Skin of body (tissue), 2 donors: ENCODE data around the gene MAP2K1. TPM values are rescaled to one million over a fixed set of nuclear protein-coding genes. Genes with fewer than 3 reads are reported as not detected.
A peak's percentile ranks its signal among the peaks of the same experiment; 100 is the strongest.
"Not testable (repeated sequence)": the region's sequence is repeated elsewhere in the genome, so short reads cannot be mapped to it uniquely, and the experiment has no call there.

ENCODE experiments used
- DNase-seq: peaks from one replicate; lab custom pipeline; 2025; lab: John Stamatoyannopoulos, UW
- total RNA-seq: library from RNA; depleted of rRNA; stranded (reverse); fragments of >200 nt; gene quantifications from one replicate; pipeline ENCODE4 v1.2.3, GENCODE V29; 2014

MAP2K1 gene
- 23.8 TPM for total RNA-seq

DNA sequence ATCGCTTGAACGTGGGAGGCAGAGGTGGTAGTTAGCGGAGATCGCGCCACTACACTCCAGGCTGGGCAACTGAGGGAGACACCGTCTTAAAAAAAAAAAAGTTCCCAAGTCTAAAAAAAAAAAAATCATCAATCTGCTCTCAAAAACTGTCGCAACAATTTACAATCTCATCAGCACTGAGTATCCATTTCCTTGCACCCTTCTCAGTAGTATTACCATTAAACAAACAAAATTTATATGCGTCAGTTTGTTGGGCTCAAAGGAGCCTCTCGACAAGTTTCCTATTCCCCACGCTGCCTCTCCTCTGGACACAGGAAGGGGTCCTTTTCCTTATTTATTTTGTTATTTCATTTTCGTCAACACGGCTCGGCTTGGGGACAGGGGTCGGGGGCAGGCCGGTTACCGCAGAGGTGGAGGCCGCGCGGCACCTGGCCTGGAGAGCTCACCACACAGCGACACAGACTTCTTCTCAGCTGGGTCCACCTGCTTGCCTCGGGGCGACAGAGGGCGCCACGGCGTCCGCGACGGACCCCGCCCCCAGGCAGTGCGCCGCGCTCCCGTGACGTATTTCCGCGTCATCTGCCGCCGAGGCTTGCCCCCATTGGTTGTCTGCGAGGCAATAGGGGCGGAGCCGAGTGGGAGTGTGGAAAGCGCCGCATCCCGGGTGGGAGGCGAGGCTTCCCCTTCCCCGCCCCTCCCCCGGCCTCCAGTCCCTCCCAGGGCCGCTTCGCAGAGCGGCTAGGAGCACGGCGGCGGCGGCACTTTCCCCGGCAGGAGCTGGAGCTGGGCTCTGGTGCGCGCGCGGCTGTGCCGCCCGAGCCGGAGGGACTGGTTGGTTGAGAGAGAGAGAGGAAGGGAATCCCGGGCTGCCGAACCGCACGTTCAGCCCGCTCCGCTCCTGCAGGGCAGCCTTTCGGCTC is at the start of gene MAP2K1:
TSS of gene MAP2K1 (plus strand) at position 709 of the 920 bp plus-strand sequence. CDS start 436 bp downstream, outside the sequence.
- DNase-seq: peak; percentile 98

DNA sequence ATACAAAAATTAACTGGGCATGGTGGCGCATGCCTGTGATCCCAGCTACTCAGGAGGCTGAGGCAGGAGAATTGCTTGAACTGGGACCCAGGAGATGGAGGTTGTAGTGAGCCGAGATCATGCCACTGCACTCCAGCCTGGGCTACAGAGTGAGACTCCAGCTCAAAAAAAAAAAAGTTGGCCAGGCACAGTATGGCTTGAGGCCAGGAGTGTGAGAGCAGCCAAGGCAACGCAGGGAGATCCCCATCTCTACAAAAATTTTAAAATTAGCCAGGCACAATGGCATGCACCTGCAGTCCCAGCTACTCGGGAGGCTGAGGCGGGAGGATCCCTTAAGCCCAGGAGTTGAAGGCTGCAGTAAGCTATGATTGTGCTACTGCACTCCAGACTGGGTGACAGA is 38.2 kb upstream of the MAP2K1 start:
- not testable (repeated sequence) for DNase-seq

DNA sequence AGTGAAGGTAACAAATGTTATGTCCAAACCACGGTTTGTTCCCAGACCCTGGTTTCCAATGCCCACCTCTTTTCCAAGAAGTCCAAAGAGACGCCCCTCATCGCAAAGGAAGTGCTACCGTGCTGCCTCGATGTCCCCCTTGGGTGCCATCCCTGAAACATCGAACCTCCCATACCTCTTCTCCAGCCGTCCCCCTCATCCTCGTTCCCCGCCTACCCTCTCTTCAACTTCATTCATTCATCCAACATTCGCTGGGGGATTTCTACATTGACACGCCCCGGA is 30.7 kb upstream of the MAP2K1 start:
- DNase-seq: peak; percentile 5

DNA sequence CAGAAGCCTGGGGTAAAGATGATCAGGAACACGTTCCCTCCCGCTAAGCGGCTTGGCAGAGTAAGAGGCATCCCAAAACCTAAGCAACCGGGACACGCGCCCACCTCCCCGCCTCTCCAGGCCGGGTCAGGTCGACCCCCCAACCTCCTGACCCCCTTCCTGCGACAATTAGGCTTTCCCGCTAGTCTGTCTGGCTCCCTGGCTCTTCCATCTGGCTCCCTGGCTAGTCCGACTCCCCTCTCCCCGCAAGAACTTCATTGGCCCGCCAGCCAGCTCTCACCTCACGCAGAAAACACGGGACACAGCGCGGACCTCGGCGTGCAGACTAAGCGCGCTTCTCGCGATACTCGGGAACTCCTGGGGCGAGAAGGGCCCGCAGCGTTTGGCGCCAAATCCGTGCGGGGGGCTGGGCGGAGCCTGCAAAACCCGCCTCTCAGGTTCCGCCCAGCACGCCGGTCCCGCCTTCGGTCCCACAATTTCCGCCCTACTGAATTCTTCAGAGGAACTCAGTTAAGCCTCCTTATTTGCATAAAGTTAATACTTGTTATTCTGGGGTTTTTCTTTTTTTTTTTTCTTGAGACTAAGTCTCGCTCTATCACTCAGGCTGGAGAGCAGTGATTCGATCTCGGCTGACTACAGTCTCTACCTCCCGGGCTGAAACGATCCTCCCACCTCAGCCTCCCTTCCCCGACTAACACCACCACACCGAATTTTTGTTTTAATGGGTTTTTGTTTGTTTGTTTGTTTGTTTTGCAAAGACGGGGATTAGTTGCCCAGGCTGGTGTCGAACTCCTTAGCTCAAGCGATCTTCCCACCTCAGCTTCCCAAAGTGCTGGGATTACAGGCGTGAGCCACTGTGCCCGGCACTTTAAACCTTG is 30.1 kb upstream of the MAP2K1 start, which contains the start of gene TIPIN:
TSS of gene TIPIN (minus strand) at position 327 of the 878 bp plus-strand sequence. CDS start 3,738 bp downstream, outside the sequence.
- peak; percentile 95 for DNase-seq

DNA sequence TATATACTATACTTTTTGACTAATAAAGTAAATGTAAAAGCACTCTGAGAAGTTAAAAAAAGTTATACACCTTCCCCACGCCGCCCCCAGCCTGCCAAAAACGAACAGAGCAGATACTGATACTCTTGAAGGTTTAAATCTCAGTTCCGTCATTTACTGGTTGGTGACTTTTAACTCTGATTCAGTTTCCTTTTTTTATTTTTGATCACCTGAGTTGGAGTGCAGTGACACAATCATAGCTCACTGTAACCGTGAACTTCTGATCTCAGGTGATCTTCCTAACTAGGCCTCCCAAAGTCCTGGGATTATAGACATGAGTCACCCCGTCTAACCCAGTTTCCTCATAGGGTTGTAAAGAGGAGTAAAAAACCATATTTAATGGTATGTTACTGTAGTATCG is 27.0 kb upstream of the MAP2K1 start:
- DNase-seq: no peak

DNA sequence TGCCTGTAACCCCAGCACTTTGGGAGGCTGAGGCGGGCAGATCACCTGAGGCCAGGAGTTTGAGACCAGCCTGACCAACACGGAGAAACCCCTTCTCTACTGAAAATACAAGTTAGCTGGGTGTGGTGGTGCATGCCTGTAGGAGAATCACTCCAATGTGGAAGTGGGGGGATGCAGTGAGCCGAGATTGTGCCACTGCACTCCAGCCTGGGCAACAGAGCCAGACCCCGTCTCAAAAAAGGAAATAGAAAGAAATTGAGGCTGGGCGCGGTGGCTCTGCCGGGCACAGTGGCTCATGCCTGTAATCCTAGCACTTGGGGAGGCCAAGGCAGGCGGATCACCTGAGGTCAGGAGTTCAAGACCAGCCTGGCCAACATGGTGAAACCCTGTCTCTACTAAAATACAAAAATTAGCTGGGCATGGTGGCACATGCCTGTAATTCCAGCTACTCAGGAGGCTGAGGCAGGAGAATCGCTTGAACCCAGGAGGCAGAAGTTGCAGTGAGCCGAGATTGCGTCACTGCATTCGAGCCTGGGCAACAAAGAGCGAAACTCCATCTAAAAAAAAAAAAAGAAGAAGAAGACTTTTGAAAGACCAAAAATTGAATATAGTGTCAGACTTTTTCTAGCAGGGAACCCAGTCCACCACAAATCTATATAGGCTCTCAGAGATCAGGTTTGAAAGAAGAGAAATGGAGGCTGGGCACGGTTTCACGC is 24.8 kb upstream of the MAP2K1 start:
- DNase-seq: not testable (repeated sequence)

DNA sequence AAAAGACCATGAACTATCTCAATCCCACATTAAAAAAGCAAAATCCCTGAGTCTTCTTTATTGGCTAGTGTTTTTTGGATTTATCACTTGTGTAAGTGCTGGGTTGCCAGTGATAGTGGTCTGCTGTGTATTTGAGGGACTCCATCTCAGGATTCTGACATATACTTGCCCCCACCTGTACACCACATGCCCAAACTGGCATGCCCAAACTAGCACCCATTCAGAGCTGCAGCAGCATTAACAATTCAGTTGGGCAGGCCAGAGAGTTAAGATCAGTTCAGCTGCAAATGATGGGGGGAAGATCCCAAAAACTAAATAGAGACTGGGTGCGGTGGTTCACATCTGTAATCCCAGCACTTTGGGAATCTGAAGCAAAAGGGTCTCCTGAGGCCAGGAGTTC is 23.9 kb upstream of the MAP2K1 start:
- DNase-seq: no peak

DNA sequence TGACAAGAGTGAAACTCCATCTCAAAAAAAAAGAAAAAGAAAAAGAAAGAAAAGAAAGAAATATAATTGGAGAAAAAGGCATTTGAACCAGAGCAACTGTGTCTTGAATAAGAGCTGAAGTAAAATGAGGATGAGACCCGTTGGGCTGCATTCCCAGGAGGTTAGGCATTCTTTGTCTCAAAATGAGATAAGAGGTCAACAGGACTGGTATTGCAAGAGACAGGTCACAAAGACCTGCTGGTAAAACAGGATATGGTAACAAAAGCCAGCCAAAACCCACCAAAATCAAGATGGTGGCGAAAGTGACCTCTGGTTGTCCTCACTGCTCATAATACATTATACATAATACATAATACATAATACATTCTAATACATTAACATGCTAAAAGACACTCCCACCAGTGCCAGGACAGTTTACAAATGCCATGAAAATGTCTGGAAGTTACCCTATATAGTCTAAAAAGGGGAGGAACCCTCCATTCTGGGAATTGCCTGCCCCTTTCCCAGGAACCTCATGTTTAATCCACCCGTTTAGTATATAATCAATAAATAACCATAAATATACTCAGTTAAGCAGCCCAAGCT is 21.7 kb upstream of the MAP2K1 start:
- DNase-seq: no peak

DNA sequence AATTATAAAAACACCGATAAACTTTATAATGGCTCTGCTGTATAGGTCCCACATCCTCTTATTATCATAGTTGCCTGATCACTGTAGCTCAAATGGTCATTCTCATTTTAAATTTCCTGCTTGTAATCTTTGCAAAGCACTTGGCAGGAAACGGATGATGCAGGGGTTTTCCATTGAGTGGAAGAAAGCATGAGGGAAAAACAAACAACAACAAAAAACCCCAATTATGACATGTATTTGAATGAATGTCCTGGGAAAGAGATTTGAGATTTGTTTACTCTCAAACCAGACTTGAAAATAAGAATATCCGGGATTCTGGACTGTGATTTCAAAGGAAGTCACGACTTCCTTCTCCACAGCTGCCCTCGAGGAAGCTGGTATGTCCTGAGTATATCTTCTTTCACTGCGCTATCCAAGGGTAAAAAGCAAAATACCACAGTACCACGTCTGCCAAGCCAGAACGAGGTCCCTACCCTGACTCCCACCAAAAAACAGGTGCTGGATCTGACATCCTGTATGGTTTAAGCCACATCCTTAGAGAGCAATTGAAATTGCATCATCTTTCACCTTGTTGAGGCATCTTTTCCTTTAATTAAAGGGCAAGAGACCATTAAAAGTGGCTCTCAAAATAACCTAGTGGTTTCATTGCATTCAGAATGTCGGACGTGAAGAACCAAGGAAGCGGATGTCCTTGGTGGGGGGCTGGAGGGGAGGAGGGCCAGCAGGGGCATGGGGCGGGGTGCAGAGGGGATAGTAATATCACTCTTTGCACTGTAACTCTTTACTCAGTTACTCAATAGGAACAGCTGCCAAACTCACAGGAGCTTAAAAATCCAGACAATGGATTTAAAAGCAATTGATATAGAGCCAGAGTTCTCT is 16.7 kb upstream of the MAP2K1 start:
- peak; percentile 25 for DNase-seq

DNA sequence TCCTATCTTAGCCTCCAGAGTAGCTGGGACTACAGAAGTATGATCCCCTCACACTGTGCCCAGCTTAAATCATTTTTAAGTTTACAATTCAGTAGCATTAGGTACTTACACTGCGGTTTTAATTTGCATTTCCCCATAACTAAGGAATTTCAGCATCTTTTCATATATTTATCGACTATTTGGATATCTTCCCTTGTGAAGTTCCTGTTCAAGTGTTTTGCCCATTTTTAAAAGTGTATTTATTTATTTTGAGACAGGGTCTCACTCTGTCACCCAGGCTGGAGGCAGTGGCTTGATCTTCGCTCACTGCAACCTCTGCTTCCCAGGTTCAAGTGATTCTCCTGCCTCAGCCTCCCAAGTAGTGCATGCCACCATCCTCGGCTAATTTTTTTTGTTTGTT is 12.5 kb upstream of the MAP2K1 start:
- DNase-seq: no peak

DNA sequence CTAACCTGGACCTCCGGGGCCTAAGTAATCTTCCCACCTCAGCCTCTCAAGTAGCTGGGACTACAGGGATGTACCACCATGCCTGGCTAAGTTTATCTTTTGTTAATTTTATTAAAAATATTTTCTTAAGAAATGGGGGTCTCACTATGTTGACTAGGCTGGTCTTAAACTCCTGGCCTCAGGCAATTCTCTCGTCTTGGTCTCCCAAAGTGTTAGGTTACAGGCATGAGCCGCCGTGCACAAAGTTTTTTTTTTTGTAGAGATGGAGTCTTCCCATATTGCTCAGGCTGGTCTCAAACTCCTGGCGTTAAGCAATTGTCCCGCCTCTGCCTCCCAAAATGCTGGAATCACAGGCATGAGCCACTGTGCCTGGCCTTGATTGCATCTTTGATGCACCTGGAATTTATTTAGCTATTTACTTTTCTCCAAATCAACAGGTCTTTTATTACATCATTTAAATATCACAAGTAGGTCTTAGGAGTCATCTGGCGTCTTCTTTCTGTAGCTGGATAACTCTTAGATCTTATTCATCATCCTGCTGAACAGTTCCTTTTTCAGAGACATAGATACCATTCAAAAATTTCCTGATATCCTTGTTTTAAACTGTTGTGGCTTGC is 7.8 kb upstream of the MAP2K1 start:
- DNase-seq: no peak

DNA sequence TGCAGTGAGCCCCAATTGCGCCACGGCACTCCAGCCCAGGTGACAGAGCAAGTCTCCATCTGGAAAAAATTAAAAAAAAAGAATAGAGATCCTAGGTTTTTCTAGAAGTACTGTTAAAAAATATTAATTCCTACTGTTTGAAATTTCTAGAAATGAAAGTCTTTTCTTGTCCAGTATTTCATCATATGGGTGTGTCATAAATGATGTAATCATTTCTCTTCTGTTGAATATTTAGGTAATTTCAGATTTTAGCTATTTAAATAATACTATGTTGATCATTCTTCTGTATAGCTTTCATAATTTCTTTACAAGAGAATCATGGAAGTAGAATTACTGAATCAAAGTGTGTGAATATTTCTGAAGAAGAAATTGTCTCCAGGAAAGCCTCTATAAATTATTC is 5.3 kb upstream of the MAP2K1 start:
- not testable (repeated sequence) for DNase-seq

DNA sequence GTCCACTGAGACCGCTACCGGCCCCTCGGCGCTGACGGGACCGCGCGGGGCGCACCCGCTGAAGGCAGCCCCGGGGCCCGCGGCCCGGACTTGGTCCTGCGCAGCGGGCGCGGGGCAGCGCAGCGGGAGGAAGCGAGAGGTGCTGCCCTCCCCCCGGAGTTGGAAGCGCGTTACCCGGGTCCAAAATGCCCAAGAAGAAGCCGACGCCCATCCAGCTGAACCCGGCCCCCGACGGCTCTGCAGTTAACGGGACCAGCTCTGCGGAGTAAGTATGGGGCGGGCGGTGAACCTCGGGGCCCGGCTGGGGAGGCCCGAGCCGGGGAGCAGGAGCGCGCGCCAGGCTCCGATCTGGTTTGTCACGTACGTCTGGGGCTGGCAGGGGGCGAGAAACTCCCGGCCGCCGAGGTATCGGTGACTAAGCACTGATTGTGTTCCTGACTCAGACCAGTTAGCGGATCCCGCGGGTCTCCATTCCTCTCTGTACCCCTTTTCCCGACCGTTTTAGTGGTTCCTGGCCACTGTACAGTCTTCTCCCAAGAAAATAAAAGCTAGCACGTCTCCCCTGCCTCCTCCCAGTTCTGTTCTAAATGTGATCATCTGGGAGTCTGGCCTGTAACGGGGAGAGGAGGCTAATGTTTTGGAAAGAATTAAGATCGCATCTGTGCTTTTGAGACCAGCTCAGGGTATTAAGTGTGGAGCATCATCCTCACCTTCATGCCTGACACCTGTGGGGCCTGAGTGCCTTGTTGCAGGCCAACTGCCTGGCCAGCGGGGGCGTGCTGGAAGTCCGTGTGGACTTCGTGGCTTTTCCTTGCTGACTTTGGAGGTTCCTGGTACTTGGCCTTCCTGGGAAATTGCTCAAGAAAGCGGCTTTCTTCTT is 691 bp downstream of the MAP2K1 start:
- no peak for DNase-seq

DNA sequence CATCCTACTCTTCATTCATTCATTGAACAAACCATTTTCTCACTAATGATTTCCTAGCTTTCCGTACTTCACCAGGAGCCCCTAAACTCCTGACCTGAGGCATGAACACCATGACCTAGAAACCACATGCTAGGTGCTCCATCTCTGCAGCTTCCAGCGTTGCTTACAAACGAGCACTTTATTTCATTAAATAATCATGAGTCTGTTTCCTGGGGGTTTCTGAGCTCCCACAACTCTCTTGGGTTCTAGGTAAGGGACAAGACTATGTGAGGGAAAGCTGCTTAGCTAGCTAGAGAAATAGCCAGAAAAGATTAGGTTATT is 1.3 kb downstream of the MAP2K1 start:
- DNase-seq: no peak

DNA sequence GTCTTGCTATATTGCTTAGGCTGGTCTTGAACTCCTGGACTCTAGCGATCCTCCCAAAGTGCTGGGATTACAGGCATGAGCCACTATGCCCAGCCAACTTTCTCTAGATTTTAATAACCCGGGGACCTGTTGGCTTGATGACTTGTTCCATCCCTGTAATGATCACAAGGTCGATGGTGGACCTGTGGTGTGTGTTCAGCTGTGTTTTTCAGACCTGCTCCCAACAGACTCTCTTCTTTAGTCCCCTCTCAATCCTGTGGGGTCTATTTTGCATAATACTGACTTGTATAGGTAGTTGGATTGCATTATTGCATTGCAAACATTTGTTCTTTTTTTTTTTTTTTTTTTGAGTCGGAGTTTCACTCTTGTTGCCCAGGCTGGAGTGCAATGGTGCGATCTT is 1.9 kb downstream of the MAP2K1 start:
- no peak for DNase-seq

DNA sequence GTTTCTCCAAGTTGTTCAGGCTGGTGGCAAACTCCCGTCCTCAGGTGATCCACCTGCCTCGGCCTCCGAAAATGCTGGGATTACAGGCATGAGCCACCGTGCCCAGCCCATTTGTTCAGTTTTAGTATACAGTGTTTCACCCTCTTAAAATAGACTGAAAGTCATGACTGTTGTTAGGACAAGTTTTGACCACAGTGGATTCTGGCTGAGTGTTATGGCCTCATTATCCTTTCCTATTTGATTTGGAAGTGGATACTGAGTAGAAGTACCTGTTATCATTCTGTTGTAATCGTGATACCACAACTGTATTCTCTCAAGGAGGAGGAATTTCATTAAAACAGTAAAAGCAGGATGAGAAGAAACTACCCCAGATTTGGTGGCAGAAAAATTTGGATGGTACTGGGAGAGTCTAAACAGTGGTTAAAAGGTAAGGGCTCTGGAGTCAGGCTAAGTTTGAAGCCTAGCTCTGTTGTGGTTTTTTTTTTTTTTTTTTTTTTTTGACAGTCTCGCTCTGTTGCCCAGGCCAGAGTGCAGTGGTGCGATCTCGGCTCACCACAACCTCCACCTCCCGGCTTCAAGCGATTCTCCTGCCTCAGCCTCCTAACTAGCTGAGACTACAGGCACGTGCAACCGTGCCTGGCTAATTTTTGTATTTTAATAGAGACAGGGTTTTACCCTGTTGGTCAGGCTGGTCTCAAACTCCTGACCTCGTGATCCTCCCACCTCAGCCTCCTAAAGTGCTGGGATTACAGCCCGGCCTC is 2.6 kb downstream of the MAP2K1 start:
- DNase-seq: no peak

DNA sequence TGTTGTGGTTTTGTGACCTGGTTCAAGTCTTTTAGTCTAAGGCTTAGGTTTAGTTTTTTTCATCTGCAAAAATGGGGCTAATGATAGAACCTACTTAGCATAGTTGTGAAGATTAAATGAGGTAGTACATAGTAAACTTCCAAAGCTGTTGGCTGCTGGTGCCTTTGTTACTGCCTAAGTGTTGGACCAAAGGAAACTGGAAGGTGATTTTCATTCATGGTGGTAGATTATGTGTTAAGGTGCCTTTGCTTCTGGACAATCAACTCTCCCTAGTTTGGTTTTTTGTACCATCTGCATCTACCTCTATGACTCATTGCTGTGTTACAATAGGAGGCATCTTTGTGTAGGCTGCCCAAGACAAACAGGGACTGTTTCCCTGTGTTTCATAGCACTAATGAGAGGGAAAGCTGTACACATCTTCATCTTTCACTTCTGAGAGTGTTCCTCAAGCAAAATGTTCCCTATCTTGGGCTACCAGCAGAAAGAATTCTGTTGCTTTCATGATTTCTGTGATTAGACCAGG is 3.2 kb downstream of the MAP2K1 start:
- DNase-seq: no peak

DNA sequence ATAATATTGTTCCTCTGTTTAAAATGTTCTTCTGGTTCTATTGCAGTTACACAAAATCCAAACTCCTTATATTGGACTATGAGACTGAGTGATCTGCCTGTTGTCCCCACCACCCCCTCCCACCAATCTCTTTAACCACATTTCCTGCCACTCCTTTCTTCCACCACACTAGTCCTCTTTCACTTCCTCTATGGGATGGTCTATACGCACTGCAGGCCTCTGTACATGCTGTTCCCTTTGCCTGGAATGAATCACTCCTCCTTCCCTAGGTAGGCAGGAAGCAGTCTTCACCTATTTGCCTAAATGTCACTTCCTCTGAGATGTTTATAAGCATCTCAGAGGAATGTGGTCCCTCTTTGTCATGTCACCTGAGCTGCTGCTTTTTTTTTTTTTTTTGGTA is 4.0 kb downstream of the MAP2K1 start:
- no peak for DNase-seq
